Glutamatergic neuron (in vitro differentiated cells): ENCODE results near the gene RIMBP3C. TPM values are rescaled to one million over a fixed set of nuclear protein-coding genes. Genes with fewer than 3 reads are reported as not detected.
"Not testable (repeated sequence)": the region's sequence is repeated elsewhere in the genome, so short reads cannot be mapped to it uniquely, and the experiment has no call there.

Experiments used
- DNase-seq: peaks from one replicate; pipeline ENCODE4 v3.0.0; 2022
- H3K27ac Mint-ChIP-seq: one replicate; pipeline ENCODE4 v1.8.0; 2020; ENCODE audit warnings: mild to moderate bottlenecking, mixed read lengths, inconsistent platforms; ENCODE audit not compliant: unreplicated experiment
- H3K27me3 Mint-ChIP-seq: one replicate; pipeline ENCODE4 v1.8.0; 2020; ENCODE audit warnings: mild to moderate bottlenecking, moderate library complexity, mixed read lengths, inconsistent platforms; ENCODE audit not compliant: unreplicated experiment
- H3K36me3 Mint-ChIP-seq: one replicate; pipeline ENCODE4 v1.8.0; 2020; ENCODE audit warnings: mild to moderate bottlenecking, mixed read lengths, inconsistent platforms; ENCODE audit not compliant: unreplicated experiment
- H3K4me1 Mint-ChIP-seq: one replicate; pipeline ENCODE4 v1.8.0; 2020; ENCODE audit warnings: mild to moderate bottlenecking, low read depth, mixed read lengths, inconsistent platforms; ENCODE audit not compliant: unreplicated experiment
- H3K4me3 Mint-ChIP-seq: one replicate; pipeline ENCODE4 v1.8.0; 2020; ENCODE audit warnings: mild to moderate bottlenecking, mixed read lengths, inconsistent platforms; ENCODE audit not compliant: unreplicated experiment
- H3K9me3 Mint-ChIP-seq: one replicate; pipeline ENCODE4 v1.8.0; 2020; ENCODE audit warnings: mild to moderate bottlenecking, moderate library complexity, mixed read lengths, inconsistent platforms; ENCODE audit not compliant: unreplicated experiment
- total RNA-seq: library from RNA; stranded (reverse); fragmentation: NEBNext Ultra II Directional; extraction: Animal tissue kit (Norgen Biotek cat#: 25700); gene quantifications from one replicate; pipeline ENCODE4 v1.2.1, GENCODE V29; 2021; ENCODE audit not compliant: unreplicated experiment
- TF ChIP-seq, protein P1 (sequence below): fragments of 200-600 bp; sonication (generic); IDR thresholded peaks from one replicate; pipeline ENCODE4 v1.5.0; 2021; ENCODE audit not compliant: partially characterized antibody, unreplicated experiment

RIMBP3C gene
- total RNA-seq, 1 donor from 2014 or later, result 0.22 TPM

DNA sequence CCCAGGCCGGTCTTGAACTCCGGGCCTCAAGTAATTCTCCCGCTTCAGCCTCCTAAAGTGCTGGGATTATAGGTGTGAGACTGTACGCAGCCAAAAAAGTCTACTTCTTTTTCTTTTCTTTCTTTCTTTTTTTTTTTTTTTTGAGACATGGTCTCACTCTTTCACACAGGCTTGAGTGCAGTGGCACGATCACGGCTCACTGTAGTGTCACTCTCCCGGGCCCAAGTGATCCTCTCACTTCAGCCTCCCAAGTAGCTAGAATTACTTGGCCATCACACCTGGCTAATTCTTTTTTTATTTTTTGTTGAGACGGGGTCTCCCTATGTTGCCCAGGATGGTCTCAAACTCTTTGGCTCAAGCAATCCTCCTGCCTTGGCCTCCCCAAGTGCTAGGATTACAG lies 12.7 kb upstream of the RIMBP3C start:
- Mint-ChIP-seq H3K27me3 (peaks cover 5% of the 10 kb centered on the region), H3K27ac (no peak overlapping the region), H3K4me1 (peaks cover 1% of the 10 kb centered on the region), H3K36me3 (no peaks in the 10 kb centered on the region), H3K4me3 (no peak overlapping the region), H3K9me3 (peaks cover 2% of the 10 kb centered on the region)
- no peak for DNase-seq
- TF ChIP-seq, protein P1, sequence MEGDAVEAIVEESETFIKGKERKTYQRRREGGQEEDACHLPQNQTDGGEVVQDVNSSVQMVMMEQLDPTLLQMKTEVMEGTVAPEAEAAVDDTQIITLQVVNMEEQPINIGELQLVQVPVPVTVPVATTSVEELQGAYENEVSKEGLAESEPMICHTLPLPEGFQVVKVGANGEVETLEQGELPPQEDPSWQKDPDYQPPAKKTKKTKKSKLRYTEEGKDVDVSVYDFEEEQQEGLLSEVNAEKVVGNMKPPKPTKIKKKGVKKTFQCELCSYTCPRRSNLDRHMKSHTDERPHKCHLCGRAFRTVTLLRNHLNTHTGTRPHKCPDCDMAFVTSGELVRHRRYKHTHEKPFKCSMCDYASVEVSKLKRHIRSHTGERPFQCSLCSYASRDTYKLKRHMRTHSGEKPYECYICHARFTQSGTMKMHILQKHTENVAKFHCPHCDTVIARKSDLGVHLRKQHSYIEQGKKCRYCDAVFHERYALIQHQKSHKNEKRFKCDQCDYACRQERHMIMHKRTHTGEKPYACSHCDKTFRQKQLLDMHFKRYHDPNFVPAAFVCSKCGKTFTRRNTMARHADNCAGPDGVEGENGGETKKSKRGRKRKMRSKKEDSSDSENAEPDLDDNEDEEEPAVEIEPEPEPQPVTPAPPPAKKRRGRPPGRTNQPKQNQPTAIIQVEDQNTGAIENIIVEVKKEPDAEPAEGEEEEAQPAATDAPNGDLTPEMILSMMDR, result no peak

DNA sequence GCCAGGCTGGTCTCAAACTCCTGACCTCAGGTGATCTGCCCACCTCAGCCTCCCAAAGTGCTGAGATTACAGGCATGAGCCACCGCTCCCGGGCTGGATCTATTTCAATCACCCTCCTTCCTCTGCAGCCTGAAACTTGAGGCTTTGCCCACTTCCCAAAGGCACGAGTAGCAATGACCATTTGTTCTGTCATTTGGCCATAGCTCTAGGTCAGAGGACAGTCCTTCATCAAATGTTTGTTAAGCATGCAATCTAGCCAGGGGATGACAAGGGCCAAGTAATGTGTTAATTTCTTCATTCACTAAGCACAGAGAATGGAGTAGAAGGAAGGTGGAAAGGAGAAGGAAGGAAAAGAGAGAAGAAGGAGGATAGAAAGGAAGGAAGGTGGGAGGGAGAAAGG lies 9.4 kb upstream of the RIMBP3C start:
- not testable (repeated sequence) for H3K9me3 Mint-ChIP-seq, H3K4me1 Mint-ChIP-seq, H3K36me3 Mint-ChIP-seq, DNase-seq, H3K27ac Mint-ChIP-seq, H3K27me3 Mint-ChIP-seq, H3K4me3 Mint-ChIP-seq

DNA sequence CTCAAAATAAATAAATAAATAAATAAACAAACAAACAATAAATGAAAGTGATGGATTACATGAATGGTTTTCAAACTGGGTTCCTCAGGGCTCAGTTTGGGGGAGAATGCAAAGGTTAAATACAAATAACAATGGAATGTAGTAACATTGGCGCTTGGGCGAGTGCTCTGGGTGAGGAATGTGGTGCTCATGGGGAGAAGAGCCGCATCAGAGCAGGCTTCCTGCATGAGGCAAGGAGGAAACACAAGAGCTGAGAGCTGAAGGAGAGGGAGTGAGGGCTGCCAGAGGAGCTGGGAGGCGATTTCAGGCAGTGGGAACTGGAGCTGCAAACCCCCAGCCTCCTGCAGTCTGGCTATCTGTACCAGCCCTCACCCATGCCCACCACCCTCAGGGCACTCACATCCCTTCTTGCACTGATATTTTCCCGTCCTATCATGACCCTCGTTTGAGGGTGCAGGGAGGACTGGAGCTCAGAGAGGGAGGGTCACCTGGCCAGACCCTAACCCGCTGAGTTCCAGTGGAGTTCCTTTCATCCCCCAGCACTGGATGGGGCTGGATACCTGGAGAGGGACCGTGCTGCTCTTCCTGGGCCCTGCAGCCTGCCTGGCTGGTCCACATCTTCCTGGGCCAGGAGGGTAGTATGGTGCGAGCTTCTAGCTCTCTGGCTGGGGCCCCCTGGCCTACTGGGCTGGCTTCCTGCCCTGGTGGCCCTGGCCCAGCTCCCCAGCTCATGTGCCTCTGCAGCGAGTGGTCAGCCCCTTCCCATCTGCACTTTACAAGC lies 8.3 kb upstream of the RIMBP3C start:
- not testable (repeated sequence) for H3K4me1 Mint-ChIP-seq, H3K9me3 Mint-ChIP-seq, H3K4me3 Mint-ChIP-seq

DNA sequence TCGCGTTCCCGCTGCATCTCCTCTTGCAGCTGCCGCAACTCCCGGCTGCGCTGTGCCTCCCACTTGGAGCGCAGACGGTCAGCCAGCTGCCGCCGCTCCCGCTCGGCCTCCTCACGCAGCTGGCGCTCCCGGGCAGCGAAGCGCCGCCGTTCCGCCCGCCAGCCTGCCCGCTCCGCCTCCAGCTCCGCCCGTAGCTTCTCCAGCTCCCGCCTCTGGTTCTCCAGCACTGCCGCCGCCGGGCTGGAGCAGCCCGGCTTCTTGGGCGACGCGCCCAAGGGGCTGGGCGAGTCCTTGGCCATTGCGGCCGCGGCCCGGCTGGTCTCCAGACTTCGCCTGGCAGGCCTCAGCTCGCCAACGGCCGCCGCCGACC lies 598 bp downstream of the RIMBP3C start:
- H3K27me3 Mint-ChIP-seq, H3K4me3 Mint-ChIP-seq, DNase-seq, H3K4me1 Mint-ChIP-seq, H3K27ac Mint-ChIP-seq, H3K36me3 Mint-ChIP-seq, H3K9me3 Mint-ChIP-seq: not testable (repeated sequence)

More for the DNA sequence above, 8.3 kb upstream of the RIMBP3C start:
- DNase-seq, H3K27ac Mint-ChIP-seq, H3K36me3 Mint-ChIP-seq, H3K27me3 Mint-ChIP-seq: not testable (repeated sequence)

DNA sequence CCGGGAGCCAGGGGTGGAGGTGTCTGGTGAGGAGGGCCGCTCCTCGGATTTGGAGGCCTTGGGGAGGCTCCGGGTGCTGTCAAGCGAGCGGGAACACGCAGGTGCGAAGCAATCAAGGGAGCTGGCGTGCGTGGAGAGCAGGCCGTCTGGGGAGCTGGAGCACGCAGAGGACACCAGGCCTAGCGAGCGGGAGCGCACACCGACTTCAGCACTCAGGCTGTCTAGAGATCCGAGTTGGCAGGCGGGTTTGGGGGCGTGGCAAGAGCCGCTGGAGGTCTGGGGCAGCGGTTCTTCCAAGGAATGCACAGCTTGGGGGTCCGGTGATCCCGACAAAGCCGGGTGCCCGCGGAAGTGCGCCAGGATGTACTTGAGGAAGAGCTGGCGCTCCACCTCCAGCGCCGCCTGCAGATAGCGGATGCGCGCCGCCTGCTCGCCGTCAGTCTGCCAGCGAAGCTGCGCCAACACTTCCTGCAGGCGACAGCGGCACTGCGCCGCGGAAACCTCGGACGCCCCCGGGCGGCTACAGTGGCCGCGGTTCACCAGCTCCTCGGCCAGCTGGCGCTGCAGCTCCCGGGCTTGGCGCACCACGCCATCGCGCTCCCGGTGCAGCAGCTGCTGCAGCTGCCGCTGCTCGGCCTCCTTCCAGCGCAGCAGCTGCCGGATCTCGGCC lies 1.1 kb downstream of the RIMBP3C start:
- H3K27me3 Mint-ChIP-seq, H3K4me1 Mint-ChIP-seq, H3K36me3 Mint-ChIP-seq, H3K9me3 Mint-ChIP-seq, H3K27ac Mint-ChIP-seq, H3K4me3 Mint-ChIP-seq, DNase-seq: not testable (repeated sequence)

DNA sequence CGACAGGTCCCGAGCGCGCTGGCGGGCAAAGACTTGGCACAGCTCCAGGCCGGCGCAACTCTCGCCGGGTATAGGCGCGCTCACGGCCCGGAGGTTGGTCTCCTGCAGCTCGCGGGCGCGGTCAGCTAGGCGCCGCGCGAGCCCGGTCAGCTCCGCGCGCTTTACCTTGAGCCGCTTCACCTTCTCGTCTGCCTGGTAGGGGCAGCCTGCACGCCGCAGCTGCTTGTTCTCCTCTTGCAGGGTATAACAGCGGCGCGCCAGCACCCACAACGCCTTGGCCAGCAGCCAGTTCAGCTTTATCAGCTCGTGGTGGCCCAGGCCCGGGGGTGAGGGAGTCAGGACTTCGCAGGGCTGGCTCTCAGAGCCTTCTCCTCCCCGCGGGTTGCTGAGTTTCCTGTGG lies 1.7 kb downstream of the RIMBP3C start:
- H3K4me1 Mint-ChIP-seq, H3K9me3 Mint-ChIP-seq, H3K27me3 Mint-ChIP-seq, DNase-seq, H3K4me3 Mint-ChIP-seq, H3K36me3 Mint-ChIP-seq, H3K27ac Mint-ChIP-seq: not testable (repeated sequence)

DNA sequence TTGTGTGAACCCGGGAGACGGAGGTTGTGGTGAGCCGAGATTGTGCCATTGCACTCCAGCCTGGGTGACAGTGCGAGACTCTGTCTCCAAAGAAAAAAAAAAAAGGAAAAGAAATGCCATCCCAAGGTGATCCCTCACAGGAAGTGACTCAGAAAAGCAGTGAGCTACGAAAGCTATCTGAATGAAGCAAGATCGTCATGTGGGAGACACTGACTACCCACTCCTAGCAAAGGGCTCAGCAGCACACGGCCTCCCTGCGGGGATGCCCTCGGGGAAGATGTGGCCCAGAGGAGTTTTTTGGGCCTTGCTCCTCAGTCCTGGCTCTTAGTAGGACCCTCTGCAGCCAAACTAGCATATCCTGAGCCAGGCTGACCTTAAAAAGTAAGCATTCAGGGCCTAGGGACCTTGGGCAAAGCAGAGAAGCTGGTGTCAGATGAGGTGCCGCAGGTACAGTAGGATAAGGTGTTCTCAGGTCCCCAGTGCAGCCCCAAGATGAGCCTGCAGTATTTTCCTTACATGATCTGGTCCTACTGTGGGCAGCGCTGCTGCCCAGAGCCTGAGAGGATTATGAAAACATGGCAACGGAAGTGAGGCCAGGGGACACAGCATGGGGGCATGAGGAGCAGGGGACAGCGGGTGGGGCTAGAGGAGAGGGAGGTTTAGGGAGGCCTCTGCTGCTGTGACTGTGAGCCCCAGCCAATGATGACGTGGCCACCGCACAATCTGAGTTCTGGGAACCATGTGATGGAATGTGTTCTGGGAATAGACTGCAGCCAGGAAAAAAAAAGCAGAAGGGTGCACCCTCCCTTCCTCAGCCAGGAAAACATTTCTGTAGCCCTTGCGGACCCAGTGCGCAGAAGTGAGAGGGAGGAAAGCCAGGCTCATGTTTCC lies 6.6 kb downstream of the RIMBP3C start:
- not testable (repeated sequence) for H3K9me3 Mint-ChIP-seq, H3K36me3 Mint-ChIP-seq, H3K4me1 Mint-ChIP-seq, H3K27ac Mint-ChIP-seq, DNase-seq, H3K4me3 Mint-ChIP-seq, H3K27me3 Mint-ChIP-seq

DNA sequence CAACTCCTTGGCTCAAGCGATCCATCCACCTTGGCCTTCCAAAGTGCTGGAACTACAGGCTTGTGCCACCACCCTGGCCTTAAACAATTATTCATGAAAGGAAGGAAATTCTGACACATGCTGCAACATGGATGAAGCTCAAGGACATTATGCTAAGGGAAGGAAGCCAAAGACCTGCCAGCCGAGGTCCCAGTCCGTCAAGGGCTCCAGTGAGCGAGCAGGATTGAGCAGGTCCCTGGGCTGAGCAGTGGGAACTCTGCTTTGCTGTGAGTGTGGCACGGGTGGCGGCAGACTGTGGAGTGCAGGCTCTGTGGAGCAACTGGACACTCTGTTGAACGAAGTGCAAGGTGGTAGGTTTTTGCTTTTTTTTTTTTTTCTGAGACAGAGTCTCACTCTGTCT lies 11.4 kb downstream of the RIMBP3C start:
- H3K9me3 Mint-ChIP-seq, H3K27me3 Mint-ChIP-seq, H3K27ac Mint-ChIP-seq, H3K4me3 Mint-ChIP-seq, H3K36me3 Mint-ChIP-seq, H3K4me1 Mint-ChIP-seq, DNase-seq: not testable (repeated sequence)

DNA sequence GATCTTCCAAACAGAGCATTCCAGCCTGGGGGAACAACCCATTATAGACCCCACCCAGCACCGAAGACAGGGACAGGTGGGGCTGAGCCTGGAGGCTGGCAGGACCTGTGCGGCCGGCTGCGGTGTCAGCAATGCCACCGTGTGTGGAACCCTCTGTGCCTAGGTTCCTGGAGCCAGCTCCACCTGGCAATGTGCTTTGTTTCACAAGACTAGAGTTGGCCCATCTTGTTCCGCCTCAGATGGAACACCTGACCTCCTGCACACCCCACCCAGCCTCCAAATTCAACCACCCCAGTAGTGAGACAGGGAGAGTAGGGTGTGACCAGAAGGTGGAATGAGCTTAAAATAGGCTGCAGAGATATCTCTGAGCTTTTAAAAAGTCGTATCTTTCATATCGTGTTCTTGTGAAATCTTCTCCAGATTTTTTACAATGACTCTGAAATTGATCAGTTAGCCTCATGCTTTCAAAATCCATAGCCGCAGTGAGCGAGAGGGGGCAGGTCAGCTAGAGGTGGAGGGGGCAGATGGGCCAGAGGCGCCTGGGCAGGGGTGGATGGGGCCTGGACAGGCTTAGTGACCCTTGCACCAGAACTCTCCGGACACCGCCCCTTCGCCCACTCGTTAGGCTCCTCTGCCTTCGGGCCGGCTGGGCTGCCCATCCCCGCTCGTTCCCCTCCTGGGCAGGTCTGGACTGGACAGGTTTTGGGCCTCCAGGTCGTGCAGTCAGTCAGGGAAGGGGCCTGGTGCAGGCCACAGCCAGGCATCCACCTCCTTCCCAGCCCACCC lies 18.2 kb downstream of the RIMBP3C start:
- not testable (repeated sequence) for H3K4me1 Mint-ChIP-seq, H3K4me3 Mint-ChIP-seq, H3K27me3 Mint-ChIP-seq, H3K9me3 Mint-ChIP-seq, H3K36me3 Mint-ChIP-seq, DNase-seq, H3K27ac Mint-ChIP-seq

DNA sequence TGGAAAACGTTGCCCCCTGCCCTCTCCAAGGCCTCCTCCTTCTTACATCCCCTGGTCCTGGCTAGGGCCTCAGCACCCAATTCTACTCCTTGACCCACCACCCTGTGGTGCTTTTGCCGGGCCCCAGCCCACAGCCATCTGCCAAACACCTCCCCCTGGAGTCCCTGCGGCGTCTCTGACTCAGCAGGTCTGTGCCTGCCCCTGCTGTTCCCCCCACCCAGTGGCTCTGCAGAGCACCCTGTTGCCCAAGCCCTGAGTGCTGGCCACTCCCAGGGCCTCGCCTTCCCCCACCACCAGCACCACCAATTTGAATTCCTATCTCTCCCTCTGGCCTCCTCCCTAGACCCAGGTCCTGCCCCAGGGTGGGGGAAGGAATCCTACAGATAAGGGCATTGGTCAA lies 19.7 kb downstream of the RIMBP3C start:
- not testable (repeated sequence) for H3K4me1 Mint-ChIP-seq, H3K36me3 Mint-ChIP-seq, H3K9me3 Mint-ChIP-seq, H3K4me3 Mint-ChIP-seq, H3K27me3 Mint-ChIP-seq, DNase-seq, H3K27ac Mint-ChIP-seq
